COLO668 (cell line): Measurements from ENCODE around the gene SLK.

Experiments used
- DNase-seq: peaks from one replicate; lab custom pipeline; 2025; ENCODE audit not compliant: unreplicated experiment; lab: John Stamatoyannopoulos, UW

The SLK gene

GRCh38 chr10:103966671-103967447 lies at the start of gene SLK:
Gene SLK, plus strand, starts transcription at chr10:103967140. Its CDS starts 606 bp downstream, at chr10:103967746.
- peak; percentile 93 for DNase-seq

DNA sequence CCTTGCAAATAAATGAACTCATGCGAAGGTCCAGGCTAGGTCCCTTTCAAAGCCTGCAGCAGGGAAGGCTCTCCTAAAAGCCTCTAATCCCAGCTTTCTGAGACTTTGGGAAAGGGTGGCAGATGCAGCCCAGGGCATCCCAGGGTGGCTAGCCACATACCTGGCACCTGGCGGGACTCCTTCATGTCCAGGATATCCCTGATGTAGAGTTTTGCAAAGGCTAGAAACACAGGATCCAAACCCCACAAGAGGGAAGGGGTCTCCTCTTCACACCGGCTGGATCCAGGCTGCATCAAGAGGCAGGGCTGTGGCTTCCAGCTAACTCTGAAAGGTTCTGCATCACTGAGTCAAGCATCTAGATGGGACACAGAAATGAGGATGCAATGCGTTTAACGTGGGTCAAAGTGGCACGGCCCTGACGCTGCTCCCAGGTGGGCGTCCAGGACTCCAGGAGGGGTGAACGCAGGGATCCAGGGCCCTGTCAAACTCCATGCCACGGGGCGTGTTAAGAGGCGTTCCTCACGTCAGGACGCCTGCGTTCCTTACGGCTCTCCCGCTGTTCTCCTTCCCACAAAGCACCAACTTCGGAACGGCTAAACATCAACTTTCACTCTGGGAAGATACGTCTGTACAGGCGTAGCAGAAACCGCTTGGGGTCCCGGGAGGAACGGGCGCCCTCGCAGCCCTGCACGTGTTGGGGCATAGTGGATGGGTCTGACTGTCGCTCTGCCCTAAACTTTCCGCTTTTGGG lies 49.5 kb upstream of the SLK start:
- DNase-seq = peak; percentile 43

DNA sequence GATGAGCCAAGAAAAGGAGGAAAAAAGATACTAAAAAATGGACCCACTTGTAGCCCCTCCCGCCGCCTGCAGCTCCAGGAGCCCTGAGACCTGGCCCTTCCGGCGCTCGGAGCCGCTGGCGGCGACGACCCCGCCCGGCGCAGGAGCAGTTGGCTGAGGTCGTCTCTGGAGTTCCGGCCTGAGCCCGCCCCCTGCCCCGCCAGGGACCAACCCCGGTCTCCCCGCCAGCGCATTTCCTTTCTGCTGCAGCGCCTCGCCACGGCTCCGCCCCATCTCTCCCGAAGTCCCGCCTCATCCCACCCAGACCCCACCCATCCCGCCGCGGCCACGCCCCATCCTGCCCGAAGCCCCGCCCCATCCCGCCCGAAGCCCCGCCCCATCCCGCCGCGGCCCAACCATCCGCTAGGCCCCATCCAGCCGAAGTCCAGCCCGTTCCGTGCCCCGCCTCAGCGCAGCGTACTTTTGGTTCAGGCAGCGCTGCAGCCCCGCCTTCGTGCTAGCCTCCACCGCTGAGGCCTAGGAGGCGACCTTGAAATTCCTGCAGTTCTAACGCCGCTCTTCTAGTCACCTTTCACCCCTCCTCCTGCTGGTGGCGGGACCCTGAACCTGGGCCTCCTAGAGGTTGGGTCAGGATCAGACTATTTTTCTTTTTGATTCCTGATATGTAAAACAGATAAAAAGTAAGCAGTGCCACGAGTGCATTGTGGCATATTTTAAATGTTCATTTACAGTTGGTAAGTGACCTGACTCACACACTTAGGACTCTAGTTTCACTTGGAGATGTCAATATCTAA lies 48.7 kb upstream of the SLK start, which contains the start of gene STN1:
TSS of gene STN1 (minus strand) at position 132 of the 794 bp plus-strand sequence. CDS start 590 bp downstream, outside the sequence.
- DNase-seq = peak; percentile 91

DNA sequence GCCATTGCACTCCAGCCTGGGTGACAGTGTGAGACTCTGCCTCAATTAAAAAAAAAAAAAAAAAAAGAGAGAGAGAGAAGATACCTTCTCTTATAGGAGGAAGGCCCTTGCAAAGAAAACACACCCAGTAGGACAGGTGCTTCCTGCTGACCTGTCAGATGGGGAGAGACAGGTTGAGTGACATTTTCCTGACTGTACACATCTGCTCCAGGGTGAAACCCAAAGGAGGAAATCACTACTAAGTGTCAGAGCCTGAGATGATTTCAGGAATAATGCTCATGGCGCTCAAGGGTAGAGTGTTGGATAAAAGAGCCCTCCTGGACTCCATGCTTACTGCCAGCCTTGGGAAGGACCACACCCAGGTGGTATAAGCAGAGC lies 47.3 kb upstream of the SLK start:
- DNase-seq = no peak

DNA sequence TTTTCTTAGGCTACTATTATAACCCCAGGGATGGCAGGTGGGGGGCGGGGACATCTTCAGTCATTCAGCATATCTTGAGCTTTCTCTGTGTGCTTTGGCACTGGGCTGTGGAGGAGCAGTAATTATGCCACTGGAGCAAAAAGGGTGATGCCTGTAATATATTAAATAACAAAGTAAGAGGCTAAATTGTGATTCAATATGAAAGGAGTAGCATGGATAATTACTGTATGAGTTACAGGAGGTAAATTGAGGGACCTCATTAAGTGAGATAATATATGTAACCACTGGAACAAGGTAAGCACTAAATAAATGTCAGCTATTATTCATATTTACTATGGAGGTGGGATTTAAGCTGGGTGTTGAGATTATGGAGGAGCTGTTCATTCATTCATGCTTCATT lies 45.7 kb upstream of the SLK start:
- DNase-seq = no peak

GRCh38 chr10:103921750-103922195 lies 45.2 kb upstream of the SLK start:
- no peak for DNase-seq

DNA sequence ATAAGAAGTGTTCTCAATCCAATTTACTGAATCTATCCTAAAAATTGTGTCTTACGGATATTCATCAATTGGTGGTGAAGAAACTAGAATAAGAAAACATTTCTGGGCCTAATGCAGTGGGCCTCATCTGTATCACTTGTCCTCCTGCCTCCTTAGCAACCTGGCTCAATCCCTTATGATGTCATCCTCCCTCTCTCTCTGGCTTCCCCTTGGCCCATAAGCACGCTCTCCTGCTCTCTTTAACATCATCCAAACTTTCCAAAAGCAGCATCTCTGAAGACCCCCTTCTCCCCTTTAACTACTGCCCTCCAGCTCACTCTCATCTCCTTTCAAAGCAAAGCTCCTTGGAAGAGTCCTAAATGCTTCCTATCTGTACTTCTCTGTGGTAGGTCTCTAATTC lies 44.3 kb upstream of the SLK start:
- no peak for DNase-seq

DNA sequence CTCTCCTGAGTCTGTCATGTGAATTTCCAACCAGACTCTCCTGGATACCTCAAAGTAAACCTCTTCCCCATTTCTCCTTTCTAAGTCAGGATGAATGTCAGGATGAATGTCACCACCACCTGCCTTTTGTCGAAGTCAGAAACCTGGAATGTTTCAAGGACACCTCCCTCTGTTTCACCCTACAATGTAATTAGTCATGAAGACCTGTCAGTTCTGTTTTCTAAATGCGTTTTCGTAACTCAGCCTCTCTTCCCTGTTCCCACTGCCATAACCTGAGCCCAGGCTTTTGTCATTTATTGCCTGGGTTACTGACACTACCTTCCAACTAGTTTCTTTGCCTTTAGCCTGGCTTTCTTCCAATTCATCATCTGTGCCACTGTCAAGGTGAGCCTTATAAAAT lies 43.4 kb upstream of the SLK start:
- no peak for DNase-seq

DNA sequence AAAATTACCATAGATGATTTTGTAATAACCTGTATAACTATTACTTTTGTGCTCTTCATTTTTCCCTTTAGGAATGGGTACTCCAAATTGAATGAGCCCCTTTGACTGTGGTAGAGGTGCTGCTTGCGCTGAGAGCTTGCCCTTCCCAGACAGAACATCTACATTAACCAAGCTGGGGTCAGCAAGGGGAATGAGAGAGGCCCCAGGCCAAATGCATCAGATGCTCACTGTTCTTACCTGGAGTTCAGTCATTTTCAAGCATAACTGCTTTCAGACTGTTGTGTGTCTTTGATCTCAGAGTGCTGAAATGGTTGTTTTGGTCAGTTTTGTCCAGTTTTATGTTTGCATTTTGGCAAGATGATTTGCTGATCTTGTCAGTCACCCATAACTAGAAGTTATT lies 41.3 kb upstream of the SLK start:
- DNase-seq = no peak

- DNase-seq = no peak
Measured at GRCh38 chr10:103926722-103927319, 40.1 kb upstream of the SLK start.

GRCh38 chr10:103928784-103929183 lies 38.2 kb upstream of the SLK start:
- DNase-seq = no peak

DNA sequence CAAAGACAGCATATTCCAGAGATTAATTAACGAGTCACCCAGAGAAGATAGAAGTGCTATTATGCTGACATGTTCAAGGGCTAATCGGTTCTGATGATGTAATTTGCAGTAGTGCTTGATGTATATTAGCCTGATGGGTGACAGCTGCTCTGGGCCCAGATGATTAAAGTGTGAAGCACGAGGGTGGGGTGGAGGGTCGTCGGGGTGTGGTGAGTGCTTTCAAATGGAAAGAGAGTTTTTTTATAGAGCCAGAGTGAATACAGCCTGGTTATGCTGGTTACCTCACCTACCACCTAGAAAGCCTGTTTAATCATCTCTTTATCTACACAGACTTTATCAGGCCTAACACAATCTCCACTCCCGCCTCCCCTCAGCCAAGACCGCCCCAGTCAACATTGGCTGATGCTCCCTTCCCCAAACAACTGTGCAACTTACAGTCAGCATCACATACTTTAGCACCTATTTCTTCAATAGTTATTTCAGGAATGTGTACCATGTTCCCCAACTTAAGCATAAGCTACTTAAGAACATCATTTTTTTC lies 37.5 kb upstream of the SLK start:
- no peak for DNase-seq

- no peak for DNase-seq
Measured at GRCh38 chr10:103930449-103930848, 36.5 kb upstream of the SLK start.

- DNase-seq = no peak
Measured at GRCh38 chr10:103930881-103931280, 36.1 kb upstream of the SLK start.

GRCh38 chr10:103931603-103932002 lies 35.3 kb upstream of the SLK start:
- no peak for DNase-seq

DNA sequence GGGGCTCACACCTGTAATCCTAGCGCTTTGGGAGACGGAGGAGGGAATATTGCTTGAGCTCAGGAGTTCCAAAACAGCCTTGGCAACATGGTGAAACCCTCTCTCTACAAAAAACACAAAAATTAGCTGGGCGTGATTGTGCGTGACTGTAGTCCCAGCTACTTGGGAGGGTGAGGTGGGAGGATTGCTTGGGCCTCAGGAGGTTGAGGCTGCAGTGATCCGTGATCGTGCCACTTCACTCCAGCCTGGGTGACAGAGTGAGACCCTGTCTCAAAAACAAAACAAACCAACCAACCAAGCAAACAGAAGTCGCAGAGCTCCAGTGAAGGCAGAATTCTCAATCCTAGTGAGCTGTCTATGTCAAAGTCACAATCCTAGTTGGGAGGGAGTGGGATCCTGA lies 34.7 kb upstream of the SLK start:
- no peak for DNase-seq

GRCh38 chr10:103932971-103933370 lies 34.0 kb upstream of the SLK start:
- no peak for DNase-seq

DNA sequence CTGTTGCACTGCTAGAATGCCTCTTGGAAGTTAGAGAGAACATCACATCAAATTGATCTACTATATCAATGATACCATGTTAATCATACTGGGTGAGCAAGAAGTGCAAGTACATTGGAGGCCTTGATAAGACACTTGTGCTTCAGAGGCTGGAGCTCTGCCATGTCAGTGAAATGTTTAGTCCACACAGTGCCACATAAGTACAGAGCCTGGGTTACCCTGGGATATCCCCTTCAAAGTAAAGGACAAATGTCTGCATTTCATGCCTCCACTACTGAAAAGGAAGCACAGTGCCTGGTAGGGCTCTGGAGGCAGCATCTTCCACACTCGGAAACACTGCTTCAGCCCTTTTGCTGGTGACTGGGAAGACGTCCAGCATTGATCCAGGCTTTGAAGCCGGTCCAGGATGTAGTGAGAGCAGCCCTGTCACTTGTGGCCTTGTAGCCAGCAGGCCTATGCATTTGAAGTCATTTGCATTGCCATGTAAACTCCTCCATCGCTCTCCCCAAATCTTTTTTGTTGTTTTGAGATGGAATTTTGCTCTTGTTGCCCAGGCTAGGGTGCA lies 33.3 kb upstream of the SLK start:
- DNase-seq = no peak

GRCh38 chr10:103934308-103934707 lies 32.6 kb upstream of the SLK start:
- no peak for DNase-seq

DNA sequence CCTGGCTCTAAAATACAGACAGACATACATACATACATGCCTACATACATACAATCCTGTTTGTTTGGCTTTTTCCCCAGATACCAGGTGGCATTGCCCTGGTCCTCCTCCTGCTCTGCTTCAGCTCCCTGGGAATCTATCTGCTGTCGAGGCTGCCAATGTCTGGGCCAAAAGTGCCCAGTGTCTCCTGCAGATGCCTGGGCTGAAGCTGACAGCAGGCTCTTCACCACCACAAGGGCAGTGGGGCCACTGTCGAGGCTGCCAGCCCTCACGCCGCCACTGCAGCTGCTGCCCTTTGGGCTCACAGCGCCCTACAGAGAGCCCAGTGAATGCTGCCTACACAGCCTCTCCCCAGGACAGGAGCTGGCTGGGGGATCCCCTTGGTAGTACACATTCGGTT lies 30.9 kb upstream of the SLK start:
- no peak for DNase-seq

GRCh38 chr10:103939522-103939921 lies 27.4 kb upstream of the SLK start:
- no peak for DNase-seq
